Stimulated activated CD4-positive, alpha-beta T cell treated with anti-CD3 and anti-CD28 coated beads, Interleukin-2, amount 100 ng/mL, for 48 hours (primary cell): ENCODE results near the gene SRD5A1.

Source experiments
- DNase-seq, 2 donors: peaks; one replicate each; pipeline ENCODE4 v3.0.0-alpha.2; 2020

SRD5A1 gene

DNA sequence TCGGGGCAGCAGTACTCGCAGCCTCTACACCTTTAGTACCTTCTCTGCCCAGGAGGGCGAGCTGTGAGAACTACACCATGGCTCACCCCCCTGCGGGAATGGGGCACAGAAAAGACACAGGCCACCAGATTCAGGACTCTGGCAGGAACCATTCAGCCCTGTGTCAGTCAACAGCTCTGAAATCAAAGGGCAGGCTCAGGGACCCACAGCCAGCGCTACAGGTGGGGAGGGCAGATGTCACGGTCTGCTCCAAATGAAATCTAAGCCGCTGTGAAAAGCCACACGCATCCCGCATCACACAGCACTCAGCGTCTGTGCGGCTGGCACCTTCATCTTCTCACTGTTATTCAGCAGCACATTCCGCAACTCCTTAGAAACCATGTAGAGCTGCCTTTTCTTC lies 28.3 kb upstream of the SRD5A1 start:
- DNase-seq: no peak

- DNase-seq: no peak
Observed at GRCh38 chr5:6606884-6607558, 26.2 kb upstream of the SRD5A1 start.

DNA sequence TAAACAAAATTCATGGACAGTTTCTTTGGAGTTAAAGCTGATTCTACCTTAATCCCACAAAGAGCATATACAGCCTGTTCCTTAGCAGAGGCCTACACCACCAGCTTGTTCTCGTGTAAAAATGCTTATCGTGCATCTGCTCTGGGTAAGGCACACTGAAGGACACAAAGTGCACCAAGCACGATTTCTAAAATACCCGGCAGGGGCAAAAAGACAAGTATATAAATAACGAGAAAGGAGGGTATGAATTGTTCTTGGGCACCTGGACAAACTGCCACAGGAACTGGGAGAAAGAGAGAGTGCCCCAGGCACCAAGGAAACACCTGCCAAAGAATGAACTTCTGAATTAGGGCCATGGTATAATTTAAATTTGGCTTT lies 25.7 kb upstream of the SRD5A1 start:
- no peak for DNase-seq

DNA sequence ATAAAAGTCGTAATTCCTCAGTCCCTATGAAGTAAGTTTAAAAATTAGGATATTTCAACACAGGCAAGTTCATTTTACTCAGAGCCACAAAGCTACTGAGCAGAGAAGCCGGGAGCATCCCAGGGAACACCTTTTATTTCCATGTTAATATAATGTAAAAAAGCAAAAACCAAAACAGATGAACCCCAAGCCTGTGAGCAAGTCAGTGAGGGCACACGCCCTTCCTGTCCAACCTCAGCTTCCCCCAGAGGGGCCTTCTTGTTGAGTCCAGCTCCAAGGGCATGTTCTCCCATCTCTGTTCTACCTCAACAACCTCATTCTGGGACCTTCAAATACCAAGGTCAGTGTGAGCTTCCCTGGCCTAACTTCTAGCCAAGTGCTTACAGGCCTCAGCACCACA lies 25.2 kb upstream of the SRD5A1 start:
- DNase-seq: no peak

DNA sequence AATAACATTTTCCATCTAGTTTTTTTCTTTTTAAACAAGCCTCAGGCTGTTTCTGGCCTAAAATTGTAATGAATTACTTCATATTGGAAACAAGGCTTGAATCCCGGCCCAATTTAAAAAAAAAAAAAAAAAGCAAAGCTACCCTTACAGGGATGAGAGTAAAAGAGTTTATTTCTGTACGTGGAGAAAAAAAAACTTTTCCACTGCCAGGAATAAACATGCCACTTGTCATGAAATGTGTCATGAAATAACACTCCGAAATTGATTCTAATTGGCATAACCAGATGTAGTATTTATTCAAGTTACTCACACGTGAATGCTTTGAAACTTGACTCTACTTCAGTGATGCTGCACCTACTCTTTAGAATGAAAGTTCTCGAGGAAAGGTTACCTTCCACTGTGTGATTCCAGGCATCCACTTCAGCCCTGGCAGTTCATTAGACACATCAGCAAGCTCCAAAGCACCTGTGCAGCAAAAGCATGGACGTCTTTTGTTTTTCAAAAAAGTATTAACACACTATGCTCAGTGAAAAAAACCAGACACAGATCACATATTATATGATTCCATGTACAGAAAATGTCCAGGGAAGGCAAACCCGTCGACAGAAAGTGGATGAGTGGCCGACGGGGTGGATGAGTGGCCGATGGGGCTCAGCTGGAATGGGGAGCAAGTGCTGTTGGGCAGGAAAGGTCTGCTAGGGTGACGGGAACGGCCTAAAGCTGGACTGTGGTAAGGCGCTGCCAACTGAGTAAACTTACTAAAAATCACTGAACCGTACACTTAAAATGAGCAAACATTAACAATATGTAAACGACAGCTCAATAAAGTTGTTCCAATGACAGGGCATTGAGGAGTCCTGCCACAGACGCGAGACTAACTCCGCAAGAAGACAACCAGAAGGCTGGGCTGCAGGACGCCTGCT lies 21.6 kb upstream of the SRD5A1 start:
- DNase-seq: no peak

DNA sequence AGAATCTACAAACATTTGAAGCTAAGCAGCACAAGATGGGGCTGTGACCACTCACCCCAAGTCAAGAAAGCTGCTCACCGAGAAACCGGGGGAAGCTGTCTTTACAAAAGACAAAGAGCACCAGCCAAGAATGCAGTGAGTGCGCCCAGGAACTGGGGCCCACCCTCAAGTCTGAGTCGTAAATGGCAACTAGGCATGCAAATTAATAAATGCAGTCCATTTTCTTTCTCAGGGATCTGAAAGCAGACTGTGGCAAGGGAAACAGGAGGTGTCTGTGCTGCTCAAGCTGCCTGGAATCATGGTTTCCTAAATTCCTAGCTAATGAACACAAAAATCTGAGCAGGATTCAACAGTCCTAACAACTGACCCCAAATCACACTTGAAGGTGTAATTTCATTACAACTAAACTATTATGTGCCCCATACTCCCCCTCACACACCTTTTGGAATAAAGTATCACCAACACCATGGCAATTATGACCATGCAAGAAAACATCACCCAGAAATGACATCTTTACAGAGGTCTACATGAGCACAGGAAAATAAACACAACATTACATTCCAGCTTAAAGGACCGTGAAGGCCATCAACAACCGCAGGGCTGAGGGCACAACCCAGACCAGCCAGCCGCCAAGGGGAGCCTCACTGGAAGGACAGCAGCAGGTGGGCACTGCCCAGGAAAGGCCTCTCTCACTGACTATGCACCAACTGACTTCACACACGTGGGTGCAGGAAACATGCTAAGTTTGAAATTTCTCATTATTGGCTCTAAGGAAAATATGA lies 18.0 kb upstream of the SRD5A1 start:
- no peak for DNase-seq

GRCh38 chr5:6616632-6617031 lies 16.6 kb upstream of the SRD5A1 start:
- DNase-seq: no peak

- DNase-seq: no peak
Observed at GRCh38 chr5:6623228-6623627, 10.0 kb upstream of the SRD5A1 start.

DNA sequence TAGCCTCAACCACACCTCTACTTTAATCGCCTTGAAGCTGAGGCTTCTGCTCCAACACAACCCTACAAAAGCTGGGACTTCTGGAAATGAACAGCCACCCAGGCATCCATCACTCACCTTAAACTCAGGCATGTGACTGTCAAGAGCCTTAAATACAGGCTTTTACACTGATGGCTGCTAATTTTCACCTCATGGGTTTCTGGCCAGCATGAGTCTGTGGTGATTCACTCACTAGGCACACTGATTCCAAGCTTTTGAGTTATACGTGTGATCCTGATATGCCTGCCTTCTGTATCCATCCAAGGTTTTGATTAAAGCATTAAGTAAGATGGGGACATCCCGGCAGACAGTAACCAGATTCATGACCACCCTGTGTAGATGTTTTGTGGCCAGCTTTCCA lies 9.3 kb upstream of the SRD5A1 start:
- DNase-seq: no peak

DNA sequence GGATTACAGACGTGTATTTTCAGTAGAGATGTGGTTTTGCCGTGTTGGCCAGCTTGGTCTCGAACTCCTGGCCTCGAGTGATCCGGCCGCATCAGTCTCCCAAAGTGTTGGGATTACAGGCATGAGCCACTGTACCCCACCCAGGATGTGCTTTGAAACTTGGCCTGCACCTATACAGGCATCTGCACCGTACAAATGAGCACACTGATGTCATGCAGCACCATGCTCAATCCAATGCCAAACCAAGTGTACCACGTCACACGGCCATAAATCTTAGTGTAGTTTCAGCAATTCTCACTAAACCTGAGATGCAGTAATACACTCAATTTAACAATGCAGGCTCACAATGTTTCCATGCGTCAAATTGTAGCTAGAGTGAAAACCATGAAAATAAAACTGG lies 6.7 kb upstream of the SRD5A1 start:
- no peak for DNase-seq

DNA sequence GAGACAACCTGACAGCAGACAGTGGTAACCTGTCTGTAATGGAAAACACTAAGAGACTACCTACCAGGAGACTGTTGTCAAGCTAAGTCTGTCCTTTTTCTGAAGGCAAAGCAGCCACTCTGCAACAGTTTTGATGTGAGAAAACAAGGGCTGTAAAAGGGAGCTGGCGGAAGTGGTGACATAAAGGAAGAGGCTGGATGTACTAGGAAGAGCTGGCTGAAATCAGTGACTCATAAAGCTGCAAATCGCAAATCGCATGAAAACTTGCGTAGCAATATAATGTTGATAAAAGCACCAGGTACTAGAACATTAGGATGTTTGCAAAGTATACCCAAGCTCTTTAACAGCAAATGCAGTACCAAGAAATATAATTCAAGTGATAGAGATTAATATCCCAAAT lies 1.8 kb upstream of the SRD5A1 start:
- no peak for DNase-seq

DNA sequence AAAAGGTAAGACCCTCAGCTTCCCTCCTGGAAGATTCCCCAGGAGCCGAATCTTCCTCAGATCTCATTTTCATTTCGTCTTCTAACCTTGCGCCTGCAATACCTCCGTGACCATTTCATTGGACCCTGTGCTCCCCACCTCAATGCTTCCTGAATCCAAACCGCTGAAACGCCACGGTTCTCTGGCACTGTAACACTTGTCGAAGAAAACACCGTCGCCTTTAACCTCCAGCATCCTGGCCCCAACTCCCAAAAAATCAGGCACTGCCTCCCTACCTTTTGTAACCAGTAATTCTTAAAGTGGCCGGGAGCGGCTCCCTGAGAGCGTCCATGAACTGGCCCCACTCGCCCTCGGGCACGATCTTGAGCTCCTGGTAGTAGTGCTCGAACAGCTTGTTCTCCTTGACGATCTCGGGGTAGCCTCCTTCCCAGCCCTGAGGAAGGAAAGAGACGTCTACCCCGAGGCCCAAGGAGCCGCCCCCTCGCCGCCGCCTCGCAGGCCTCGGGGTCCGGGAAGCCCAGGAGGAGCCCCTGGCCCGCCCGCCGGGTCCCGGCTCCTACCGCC lies 834 bp upstream of the SRD5A1 start:
- peak in 1 of 2 donors; percentile 25 for DNase-seq

GRCh38 chr5:6633469-6634245 lies 417 bp downstream of the SRD5A1 start:
- DNase-seq: peak in 1 of 2 donors; percentile 10

- DNase-seq: no peak
Observed at GRCh38 chr5:6634306-6634705, 1.1 kb downstream of the SRD5A1 start.

- DNase-seq: no peak
Observed at GRCh38 chr5:6634788-6635430, 1.7 kb downstream of the SRD5A1 start.

DNA sequence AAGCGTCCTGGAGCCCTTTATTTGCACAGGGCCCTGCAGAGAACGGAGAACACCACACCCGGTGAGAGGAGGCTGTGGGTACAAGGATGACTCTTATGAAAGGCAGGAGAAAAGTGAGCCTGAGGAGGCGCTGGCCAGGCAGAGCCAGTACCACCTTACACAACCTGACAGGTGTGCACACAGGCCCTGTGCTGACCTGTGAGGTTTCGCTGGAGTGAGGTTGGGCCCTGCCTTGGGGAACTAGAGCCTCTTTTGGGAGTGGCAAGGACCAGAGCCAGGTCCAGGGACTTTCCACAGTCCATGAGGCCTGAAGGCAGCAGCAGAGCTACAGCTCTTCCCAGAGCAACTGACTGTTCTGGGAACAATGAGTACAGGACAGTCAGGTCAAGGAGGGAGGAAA lies 3.1 kb downstream of the SRD5A1 start:
- DNase-seq: no peak

DNA sequence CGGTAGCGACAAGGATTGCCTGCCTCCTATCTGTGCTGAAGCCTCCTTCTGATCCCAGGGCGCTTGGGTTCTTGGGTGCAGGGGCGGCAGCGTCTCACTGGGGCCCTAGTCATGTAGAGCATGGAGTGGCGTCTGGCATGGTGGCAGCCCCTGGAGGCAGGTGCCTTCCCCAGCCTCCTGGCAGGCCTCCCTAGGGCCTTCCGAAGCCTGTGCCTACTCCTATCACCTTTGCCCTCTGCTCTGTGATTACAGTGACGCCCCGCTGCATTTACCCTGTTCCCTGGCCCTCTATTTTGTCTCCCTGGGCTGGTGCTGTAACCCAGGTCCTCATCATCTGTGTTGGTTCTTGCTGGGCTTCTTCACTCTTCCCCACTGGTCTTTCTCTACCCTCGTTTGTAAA lies 3.8 kb downstream of the SRD5A1 start:
- no peak for DNase-seq

- no peak for DNase-seq
Observed at GRCh38 chr5:6637590-6637989, 4.3 kb downstream of the SRD5A1 start.

- no peak for DNase-seq
Observed at GRCh38 chr5:6638236-6638635, 5.0 kb downstream of the SRD5A1 start.

- DNase-seq: no peak
Observed at GRCh38 chr5:6642655-6643054, 9.4 kb downstream of the SRD5A1 start.

GRCh38 chr5:6644794-6645241 lies 11.6 kb downstream of the SRD5A1 start:
- no peak for DNase-seq
